NCI-H2196 (cell line): Measurements from ENCODE around the gene CRTAC1.

Source experiments
- DNase-seq: peaks from one replicate; lab custom pipeline; 2025; ENCODE audit not compliant: unreplicated experiment; lab: John Stamatoyannopoulos, UW

CRTAC1 gene

GRCh38 chr10:97974526-97975525 is 55.6 kb downstream of the CRTAC1 start:
- no peak for DNase-seq

GRCh38 chr10:97974100-97974499 is 56.3 kb downstream of the CRTAC1 start:
- DNase-seq = no peak

GRCh38 chr10:97969538-97970079 is 60.8 kb downstream of the CRTAC1 start:
- no peak for DNase-seq

- no peak for DNase-seq
These were observed 65.7 kb downstream of the CRTAC1 start for GRCh38 chr10:97964748-97965147.

GRCh38 chr10:97961945-97962344 is 68.5 kb downstream of the CRTAC1 start:
- DNase-seq = peak; percentile 17

GRCh38 chr10:97960269-97961056 is 70.0 kb downstream of the CRTAC1 start:
- DNase-seq = no peak

- no peak for DNase-seq
These were observed 81.0 kb downstream of the CRTAC1 start for GRCh38 chr10:97949462-97949861.

GRCh38 chr10:97948822-97949221 is 81.6 kb downstream of the CRTAC1 start:
- DNase-seq = no peak

- no peak for DNase-seq
These were observed 85.6 kb downstream of the CRTAC1 start for GRCh38 chr10:97944772-97945171.

- no peak for DNase-seq
These were observed 87.1 kb downstream of the CRTAC1 start for GRCh38 chr10:97943294-97943693.

- DNase-seq = no peak
These were observed 89.9 kb downstream of the CRTAC1 start for GRCh38 chr10:97940534-97940933.

GRCh38 chr10:97939446-97939990 is 90.9 kb downstream of the CRTAC1 start:
- DNase-seq = no peak

- DNase-seq = no peak
These were observed 92.5 kb downstream of the CRTAC1 start for GRCh38 chr10:97937928-97938327.

GRCh38 chr10:97937054-97937453 is 93.4 kb downstream of the CRTAC1 start:
- DNase-seq = no peak

- no peak for DNase-seq
These were observed 94.3 kb downstream of the CRTAC1 start for GRCh38 chr10:97936126-97936525.

GRCh38 chr10:97932932-97933530 is 97.4 kb downstream of the CRTAC1 start:
- DNase-seq = no peak

- DNase-seq = no peak
These were observed 99.4 kb downstream of the CRTAC1 start for GRCh38 chr10:97931041-97931440.

GRCh38 chr10:97928897-97929296 is 101.5 kb downstream of the CRTAC1 start:
- no peak for DNase-seq

- no peak for DNase-seq
These were observed 102.8 kb downstream of the CRTAC1 start for GRCh38 chr10:97927622-97928021.

GRCh38 chr10:97926055-97926454 is 104.4 kb downstream of the CRTAC1 start:
- DNase-seq = no peak
